ENCODE data around the gene METRN.
"Not testable (repeated sequence)": the region's sequence is repeated elsewhere in the genome, so short reads cannot be mapped to it uniquely, and the experiment has no call there.

The METRN gene

DNA sequence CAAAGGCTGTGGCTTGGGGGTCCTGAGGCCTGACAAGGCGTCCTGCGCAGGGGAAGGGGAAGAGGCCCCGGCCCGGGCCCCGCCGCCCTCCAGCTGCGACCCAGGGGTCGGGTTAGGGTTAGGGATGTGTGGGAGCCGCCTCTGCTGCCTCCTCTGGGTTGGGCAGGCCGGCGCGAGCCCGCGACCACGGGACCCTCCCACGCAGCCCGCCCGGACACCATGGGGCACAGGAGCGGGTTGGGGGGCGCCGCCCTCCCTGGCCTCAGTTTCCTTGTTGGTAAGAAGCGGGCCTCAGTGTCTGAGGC lies 25.5 kb downstream of the METRN start:
- no peak for DNase-seq

GRCh38 chr16:740764-741505 lies 26.0 kb downstream of the METRN start, which contains the start of gene CIAO3:
Gene CIAO3 (minus strand): TSS chr16:740997. CDS start chr16:740985, 12 bp downstream.
- DNase-seq, result peak; percentile 80

DNA sequence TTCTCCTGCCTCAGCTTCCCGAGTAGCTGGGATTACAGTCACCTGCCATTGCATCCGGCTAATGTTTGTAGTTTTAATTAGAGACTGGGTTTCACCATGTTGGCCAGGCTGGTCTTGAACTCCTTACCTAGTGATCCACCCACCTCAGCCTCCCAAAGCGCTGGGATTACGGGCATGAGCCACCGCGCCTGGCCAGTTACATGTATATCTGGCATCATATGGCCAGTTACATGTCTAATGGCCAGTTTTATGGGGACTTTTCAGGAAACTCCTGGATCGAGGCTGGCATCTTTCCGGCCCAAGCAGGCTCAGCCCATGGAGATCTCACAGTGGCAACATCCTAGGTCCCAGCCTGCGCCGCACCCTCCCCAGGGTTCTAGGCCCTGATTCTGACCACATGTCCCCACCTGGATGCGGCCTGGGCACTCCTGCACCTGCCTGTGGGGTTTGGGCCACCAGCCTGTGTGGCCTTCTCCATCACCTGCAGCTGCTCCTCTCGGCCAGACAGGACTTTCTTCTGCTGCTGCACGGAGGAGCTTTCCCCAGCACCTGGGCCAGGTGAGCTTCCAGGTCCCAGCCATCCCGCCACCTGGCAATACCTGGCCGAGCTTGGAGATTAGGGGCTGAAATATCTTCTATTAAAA lies 27.2 kb downstream of the METRN start:
- DNase-seq, result no peak

- DNase-seq, result not testable (repeated sequence)
Measured at GRCh38 chr16:742894-743293, 28.0 kb downstream of the METRN start.

- DNase-seq, result no peak
Measured at GRCh38 chr16:743794-744500, 29.0 kb downstream of the METRN start.

DNA sequence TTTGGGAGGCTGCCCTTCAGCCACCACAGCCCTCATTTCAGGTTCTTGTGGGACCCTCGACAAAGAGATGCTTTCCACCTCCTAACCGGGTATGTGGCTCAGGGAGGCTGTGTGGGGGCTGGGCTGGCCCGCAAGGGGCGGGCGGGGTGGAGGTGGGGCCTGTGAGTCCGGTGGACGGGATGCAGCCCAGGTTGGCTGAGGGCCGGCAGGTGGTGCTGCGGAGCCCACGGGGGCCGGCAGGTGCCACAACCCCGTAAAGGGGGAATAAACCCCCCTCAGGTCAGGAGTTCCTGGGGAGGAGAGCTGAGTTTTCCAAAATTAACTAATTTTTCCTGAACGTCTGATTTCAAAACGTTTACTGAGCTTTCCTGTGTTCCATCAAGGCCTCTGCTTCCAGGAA lies 30.8 kb downstream of the METRN start:
- no peak for DNase-seq

- DNase-seq, result no peak
Measured at GRCh38 chr16:746637-747036, 31.7 kb downstream of the METRN start.

- no peak for DNase-seq
Measured at GRCh38 chr16:747978-748746, 33.2 kb downstream of the METRN start.

- no peak for DNase-seq
Measured at GRCh38 chr16:749010-749409, 34.1 kb downstream of the METRN start.

DNA sequence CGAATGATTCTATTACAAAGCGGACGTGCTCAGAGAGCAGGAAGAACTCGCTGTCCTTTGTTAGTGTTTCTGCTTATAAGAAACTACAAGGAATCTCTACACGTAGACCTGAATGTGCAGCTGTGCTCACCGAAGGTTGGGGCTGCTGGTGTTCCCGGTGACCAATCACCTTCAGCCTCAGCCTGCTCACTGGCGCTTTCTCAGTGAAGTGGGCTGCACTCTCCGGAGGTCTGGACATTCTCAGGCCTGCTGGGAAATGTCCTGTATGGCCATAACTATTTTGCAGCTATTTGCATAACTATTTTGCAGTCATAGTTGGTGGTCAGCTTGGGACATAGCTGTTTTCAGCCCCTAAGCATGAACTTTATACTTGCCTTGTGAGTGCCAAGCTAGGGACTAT lies 35.6 kb downstream of the METRN start:
- DNase-seq, result no peak

GRCh38 chr16:751152-752006 lies 36.5 kb downstream of the METRN start:
- DNase-seq, result peak; percentile 45

GRCh38 chr16:752007-752312 lies 37.0 kb downstream of the METRN start:
- DNase-seq, result peak; percentile 45

DNA sequence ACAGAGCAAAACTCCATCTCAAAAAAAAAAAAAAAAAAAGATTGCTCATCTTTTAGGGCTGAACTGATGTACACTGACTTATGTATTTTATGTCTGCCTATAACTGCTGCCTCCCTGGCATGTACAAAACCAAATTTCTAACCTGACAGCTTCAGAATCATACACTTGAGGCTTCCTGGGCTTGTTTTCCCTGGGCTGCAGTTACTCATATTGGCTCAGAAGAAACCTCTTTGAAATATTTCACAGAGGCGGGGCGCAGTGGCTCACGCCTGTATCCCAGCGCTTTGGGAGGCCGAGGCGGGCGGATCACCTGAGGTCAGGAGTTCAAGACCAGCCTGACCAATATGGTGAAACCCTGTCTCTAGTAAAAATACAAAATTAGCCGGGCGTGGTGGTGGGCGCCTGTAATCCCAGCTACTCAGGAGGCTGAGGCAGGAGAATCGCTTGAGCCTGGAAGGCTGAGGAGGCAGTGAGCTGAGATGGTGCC lies 39.2 kb downstream of the METRN start:
- not testable (repeated sequence) for DNase-seq

DNA sequence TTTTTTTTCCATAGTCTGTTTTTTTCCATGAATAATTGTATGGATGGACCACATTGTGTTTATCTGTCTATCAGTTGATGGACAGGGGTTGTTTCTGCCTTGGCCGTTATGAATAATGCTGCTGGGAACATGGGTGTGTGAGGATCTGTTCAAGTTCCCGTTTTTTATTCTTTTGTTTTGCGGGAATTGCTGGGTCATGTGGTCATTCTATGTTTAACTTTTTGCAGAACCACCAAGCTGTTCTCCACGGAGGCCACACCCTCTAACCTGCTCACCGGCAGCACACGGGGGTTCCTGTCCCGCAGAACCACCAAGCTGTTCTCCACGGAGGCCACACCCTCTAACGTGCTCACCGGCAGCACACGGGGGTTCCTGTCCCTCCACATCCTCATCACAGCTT lies 39.7 kb downstream of the METRN start:
- DNase-seq, result no peak

DNA sequence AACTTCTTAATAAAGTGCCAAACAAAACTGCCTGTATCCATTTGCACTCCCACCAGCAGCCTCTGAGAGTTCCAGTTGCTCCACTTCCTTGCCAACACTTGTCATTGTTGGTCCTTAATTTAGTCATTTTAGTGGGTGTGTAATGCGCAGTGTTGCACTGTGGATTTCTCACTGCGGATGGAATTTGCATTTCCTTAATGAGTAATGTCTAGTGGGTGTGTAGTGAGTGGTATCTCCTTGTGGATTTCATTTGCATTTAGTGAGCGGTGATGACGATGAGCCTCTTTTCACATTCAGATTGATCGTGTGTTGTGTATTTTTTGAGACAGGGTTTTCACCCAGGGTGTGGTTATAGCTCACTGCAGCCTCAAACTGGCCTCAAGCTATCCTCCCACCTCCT lies 41.5 kb downstream of the METRN start:
- no peak for DNase-seq

- DNase-seq, result no peak
Measured at GRCh38 chr16:759110-759910, 44.4 kb downstream of the METRN start.

DNA sequence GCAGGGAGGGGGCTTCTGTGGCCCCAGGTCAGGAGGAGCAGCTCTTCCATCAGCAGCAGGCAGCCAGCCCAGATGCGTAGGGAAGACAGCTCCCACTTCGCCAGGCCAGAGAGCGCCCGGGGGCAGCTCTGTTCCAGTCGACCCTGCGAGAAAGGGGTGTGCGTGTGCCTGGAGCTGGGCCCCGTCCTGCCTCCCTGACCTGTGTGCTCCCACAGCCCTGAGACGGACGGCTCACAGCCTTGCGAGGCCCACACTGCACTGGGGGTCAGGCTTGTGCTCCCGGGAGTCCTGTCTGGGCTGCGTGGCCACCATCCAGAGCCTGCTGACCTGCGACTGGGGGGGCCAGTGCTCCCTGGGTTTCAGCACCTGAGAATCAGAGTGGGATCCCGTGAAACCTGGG lies 45.1 kb downstream of the METRN start:
- DNase-seq, result no peak

DNA sequence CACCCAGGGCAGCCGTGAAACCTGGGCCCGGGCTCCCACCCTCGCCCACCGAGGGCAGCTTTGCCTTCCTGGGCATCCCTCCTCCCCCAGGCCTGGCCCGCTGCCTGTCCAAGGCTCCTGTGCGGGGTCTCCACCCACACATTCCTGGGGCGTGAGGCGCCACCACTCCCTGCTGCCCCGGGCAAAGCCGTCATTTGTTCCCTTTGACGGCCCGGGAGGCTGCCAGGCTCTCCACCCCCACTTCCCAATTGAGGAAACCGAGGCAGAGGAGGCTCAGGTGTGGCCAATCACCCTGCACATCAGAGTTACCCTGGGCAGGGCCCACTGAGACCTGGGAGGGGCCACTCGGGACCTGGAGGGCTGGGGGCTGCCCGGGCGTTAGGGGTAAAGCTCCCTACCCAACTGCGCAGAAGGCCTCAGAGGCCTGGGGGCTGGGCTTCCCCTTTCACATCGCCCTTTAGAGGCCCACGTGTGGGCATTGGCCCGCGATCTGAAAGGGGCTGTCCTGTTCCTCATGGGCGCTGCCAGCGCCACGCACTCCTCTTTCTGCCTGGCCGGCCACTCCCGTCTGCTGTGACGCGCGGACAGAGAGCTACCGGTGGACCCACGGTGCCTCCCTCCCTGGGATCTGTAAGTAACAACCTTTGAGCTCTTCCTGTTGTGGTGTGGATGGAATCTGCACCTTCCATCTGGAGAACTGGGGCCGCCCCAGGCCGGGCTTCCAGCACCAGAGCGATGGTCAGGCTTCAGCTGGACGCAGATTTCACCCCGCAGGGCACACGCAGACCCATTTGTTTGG lies 45.8 kb downstream of the METRN start, which contains the start of gene MSLN:
Gene MSLN, plus strand, starts transcription at position 190 of the 799 bp plus-strand sequence. CDS start 1,947 bp downstream, outside the sequence.
- no peak for DNase-seq

DNA sequence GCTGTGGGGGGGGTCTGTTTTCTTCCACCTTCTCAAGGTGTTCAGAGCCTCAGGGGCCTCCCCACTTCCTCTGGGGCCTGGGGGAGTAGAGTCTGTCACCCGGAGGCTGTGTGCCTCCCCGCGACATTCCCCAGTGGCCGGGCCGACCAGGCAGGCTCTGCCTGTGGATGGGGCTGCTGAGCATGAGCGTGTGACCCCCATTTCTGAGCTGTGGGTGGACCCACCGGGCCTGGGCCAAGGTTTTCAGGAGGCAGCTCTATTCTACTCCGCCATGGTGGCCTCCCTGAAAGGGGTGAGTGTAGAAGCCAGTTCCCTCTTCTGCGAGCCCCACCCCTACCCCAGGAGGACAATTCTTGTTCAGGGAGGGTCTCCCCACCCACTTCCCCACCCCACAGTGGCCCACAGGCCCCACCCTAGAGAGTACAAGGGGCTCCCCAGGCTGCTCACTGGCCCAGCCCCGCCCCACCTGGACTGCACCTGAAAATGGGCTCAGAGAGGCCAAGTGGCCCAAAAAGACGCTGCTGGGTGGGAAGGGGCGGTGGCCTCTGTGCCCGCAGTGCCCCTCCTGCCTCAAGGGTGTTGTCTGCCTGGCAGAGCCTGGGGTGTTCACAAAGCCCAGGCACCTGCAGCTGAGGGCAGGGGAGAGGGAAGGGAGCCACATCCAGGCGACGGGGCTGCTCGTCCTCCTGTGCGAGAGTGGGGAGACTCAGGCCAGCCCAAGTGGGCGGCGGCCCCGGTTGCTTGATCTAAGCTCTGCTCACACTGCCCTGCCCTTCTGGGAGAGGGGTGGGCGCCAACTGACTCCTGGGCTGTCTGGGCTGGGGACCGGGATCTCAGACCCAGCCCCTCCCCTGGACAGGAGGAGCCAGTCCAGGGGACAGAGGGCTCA lies 47.0 kb downstream of the METRN start:
- no peak for DNase-seq
